Kidney epithelial cell (primary cell): ENCODE data around the gene TPO. TPM values are rescaled to one million over a fixed set of nuclear protein-coding genes. Genes with fewer than 3 reads are reported as not detected.

Experiments used
- DNase-seq: peaks from one replicate; pipeline ENCODE4 v3.0.0-alpha.2; 2010; ENCODE audit warnings: low read depth
- H3K27me3 ChIP-seq: 2 replicates; pipeline ENCODE4 v1.6.0; 2011; ENCODE audit warnings: low read length; ENCODE audit not compliant: control insufficient read depth, insufficient read depth
- H3K36me3 ChIP-seq: 2 replicates; pipeline ENCODE4 v1.5.1; 2011; ENCODE audit warnings: low read length; ENCODE audit not compliant: control insufficient read depth, insufficient read depth
- H3K4me3 ChIP-seq: 2 replicates; pipeline ENCODE4 v1.5.1; 2011; ENCODE audit warnings: low read depth, mild to moderate bottlenecking, control low read depth, low read length
- CTCF ChIP-seq: IDR thresholded peaks from 2 replicates; pipeline ENCODE4 v1.5.1; 2011; ENCODE audit warnings: mild to moderate bottlenecking, moderate library complexity, low read length, control low read depth, inconsistent platforms; ENCODE audit not compliant: insufficient read depth, poor library complexity, severe bottlenecking
- total RNA-seq: library from RNA; depleted of rRNA; stranded (reverse); fragments of >200 nt; gene quantifications from 2 replicates; pipeline ENCODE4 v1.2.3, GENCODE V29; 2015

The TPO gene
- total RNA-seq, 1 donor from 2014 or later, result not detected

GRCh38 chr2:1422131-1422530 is 8.9 kb downstream of the TPO start:
- no peak for DNase-seq
- Histone ChIP-seq H3K27me3 (no peaks in the 10 kb centered on the region), H3K36me3 (no peaks in the 10 kb centered on the region), H3K4me3 (no peak overlapping the region)
- TF ChIP-seq CTCF, result no peak

GRCh38 chr2:1422716-1423285 is 9.5 kb downstream of the TPO start:
- TF ChIP-seq CTCF, result no peak
- no peak for DNase-seq
- Histone ChIP-seq H3K27me3 (no peaks in the 10 kb centered on the region), H3K36me3 (no peaks in the 10 kb centered on the region), H3K4me3 (no peak overlapping the region)

GRCh38 chr2:1427086-1427485 is 13.8 kb downstream of the TPO start:
- H3K4me3 ChIP-seq, result no peak overlapping the region
- no peak for DNase-seq
- H3K27me3 ChIP-seq, result no peaks in the 10 kb centered on the region
- TF ChIP-seq CTCF, result no peak
- H3K36me3 ChIP-seq, result no peaks in the 10 kb centered on the region

GRCh38 chr2:1429895-1430294 is 16.6 kb downstream of the TPO start:
- Histone ChIP-seq H3K27me3 (no peaks in the 10 kb centered on the region), H3K36me3 (no peaks in the 10 kb centered on the region), H3K4me3 (no peak overlapping the region)
- no peak for TF ChIP-seq CTCF
- no peak for DNase-seq

- no peak for TF ChIP-seq CTCF
- no peak overlapping the region for H3K4me3 ChIP-seq
- no peaks in the 10 kb centered on the region for H3K27me3 ChIP-seq
- DNase-seq, result no peak
- no peaks in the 10 kb centered on the region for H3K36me3 ChIP-seq
Observed at GRCh38 chr2:1430491-1430890, 17.2 kb downstream of the TPO start.

DNA sequence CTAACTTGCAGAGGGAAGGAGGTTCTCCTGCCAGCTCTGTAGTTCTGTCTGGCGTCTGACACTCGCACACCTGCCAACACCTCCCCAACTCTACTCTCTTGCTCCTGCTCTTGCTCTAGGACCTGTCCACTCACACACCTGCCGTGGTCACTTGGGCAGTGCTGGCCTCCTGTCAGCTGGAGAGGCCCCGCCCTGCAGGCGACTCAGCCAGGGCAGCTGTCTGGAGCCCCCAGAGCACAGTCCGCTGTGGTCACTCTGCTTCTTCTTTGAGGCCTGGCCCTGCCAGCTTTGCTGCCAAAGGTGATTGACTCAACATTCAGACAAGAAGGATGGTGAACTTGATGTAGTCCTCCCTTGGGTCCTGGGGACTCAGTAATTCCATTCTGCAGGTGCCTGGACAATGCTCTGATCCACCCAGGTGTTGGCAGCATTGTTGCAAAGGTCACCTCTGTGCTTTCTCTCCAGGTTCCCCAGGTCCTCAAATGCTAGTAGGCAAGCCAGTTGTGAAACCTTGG is 18.7 kb downstream of the TPO start:
- DNase-seq, result no peak
- no peak overlapping the region for H3K4me3 ChIP-seq
- H3K27me3 ChIP-seq, result no peaks in the 10 kb centered on the region
- no peak for TF ChIP-seq CTCF
- H3K36me3 ChIP-seq, result no peaks in the 10 kb centered on the region
